HG03060 (cell line): ENCODE results near the gene EYA4.
"Not testable (repeated sequence)": the region's sequence is repeated elsewhere in the genome, so short reads cannot be mapped to it uniquely, and the experiment has no call there.

ENCODE experiments used
- ATAC-seq: cut with Tn5 transposase; IDR thresholded peaks from one replicate; pipeline ENCODE4 v1.9.1; 2021; ENCODE audit warnings: low read depth, moderate number of reproducible peaks; ENCODE audit not compliant: unreplicated experiment

EYA4 gene

DNA sequence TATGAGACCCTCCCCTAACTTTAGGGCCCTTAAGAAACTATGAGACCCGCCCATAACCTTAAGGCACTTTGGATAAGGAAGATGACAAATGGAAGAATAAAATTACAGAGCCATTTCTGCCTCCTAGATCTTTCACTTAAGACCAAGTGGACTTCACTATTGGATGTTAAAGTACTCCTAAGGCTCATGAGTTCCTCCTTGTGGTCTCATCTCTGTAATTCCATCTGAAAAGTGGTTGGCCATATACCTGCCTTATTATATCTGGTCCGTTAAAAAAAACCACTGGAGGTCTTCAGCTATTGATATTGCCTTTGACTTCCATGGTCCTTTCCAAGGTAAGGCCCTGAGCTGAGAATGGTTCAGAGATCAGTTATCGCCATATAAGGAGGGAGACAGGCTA, 310.3 kb downstream of the EYA4 start:
- ATAC-seq = no peak

DNA sequence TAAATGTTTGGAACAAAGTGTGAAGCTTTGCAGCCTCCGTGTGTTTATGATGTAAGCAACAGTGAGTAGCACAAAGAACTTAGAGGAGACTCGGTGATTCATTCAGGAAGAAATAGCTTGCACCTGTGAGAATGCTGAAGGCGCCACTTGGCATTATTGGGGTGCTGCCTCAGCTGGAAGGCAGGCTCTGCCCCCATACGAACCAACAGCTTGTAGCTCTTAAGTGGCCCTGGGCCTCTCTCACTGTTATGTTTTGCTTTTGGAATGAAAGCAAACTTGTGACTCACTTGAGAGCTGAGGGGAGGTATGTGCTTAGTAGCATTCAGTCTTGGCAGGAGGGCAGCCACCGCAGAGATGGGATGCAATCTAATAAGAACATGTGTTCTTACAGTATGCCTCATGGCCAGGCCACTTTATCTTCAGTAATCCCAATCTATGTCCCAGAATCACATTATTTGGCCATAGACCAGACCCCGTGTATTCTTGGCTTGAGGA, 310.7 kb downstream of the EYA4 start:
- no peak for ATAC-seq

DNA sequence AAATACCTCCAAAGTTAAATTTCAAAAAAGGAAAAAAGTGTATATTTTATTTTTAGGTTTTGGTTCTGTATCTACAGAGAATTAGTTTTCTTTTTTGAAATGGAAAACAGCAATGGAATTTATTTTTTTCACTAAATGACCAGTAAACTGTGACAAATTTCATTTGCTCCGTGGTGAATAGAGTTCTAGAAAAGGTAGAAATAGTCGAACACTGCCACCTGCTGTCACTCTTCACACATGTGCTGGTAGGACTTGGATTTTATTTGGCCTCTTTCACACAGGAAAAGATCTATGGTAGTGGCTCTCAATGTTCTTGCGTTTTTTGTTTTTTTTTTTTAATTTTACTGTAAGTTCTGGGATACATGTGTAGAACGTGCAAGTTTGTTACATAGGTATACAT, 312.5 kb downstream of the EYA4 start:
- ATAC-seq = no peak

DNA sequence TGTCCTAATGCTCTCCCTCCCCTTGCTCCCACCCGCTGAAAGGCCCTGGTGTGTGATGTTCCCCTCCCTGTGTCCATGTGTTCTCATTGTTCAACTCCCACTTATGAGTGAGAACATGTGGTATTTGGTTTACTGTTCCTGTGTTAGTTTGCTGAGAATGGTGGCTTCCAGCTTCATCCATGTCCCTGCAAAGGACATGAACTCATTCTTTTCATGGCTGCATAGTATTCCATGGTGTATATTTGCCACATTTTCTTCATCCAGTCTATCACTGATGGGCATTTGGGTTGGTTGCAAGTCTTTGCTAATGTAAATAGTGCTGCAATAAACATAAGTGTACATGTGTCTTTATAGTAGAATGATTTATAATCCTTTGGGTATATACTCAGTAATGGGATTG, 313.0 kb downstream of the EYA4 start:
- ATAC-seq = not testable (repeated sequence)

- no peak for ATAC-seq
These were observed 314.5 kb downstream of the EYA4 start for GRCh38 chr6:133555685-133556084.

GRCh38 chr6:133559926-133560325, 318.8 kb downstream of the EYA4 start:
- ATAC-seq = no peak

DNA sequence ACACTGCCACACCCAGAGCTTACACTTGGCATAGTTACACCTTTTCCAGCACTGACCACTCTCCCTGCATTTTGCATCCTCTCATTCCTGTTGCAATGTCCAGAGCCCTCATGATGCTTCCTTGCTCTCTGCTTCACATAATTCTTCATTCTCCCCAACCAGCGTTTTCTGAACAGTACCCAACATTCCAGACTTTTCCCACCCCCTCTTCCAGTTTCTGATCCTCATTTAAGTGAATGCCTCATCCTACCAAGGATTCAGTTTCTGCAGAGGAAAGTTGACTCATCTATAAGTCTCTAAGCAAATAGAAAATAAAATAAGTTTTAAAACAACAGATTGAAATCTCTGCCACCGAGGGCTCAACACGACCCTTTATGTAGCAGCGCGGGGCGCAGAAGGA, 326.5 kb downstream of the EYA4 start:
- no peak for ATAC-seq

DNA sequence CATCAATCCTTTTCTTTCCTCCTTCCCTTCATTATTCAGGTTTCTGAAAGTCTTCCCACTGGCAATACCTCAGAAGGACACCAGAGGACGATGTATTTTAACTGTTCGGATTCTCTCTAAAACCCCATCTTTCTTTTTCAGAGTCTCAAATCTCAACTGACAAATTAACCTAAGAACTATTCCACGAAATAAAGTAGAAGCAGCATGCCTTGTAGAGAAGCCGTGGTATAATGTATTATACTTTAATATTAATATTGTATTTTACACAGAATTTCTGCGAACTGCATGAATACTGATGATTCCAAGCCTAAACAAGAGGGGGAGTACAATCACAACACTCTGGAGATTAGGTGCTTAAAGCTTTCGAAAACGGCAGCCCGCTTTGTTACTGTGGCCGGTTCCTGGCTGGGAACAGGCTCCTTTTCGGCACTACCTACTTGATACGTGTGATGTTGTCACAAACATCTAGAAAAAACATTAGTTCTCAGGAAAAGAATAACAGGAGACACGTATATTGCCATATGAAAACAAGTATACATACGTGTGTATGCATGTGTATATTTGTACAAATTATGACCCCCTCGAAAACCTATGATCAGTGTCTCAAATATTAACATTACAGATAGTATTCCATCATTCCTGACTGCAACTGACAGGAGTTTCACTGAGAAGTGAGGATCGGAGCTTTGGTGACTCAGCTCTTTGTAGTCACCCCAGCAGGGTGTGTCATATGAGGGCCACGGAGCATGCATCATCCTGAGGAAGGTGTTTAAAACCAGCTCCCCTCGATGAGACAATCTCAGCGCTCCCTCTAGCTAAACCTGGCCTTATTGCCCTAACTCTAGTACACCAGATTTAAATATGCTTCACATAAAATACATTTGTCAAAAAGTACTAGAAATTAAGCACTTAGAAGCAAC, 328.1 kb downstream of the EYA4 start:
- ATAC-seq = no peak

GRCh38 chr6:133571681-133572080, 330.5 kb downstream of the EYA4 start:
- ATAC-seq = no peak

DNA sequence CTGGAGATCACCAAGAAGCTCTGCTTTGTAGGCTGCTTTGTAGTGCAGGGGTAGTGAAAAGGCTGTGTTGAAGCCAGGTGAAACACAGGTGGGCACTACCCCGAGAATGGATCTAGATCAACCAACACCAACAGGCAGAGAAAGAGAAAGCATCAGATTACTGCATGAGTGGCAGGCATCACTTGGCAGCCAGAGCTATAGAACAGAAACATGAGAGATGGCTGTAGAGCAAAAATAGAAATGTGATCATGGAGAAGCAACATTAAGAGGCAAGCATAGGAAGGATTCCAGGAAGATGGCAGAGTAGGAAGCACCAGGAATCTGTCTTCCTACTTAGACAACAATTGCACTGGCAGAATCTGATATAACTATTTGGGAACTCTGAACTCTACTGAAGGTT, 336.7 kb downstream of the EYA4 start:
- no peak for ATAC-seq
